ENCODE measurements around the gene EGFR.

Gene EGFR

GRCh38 chr7:55018361-55019190 lies at the start of gene EGFR:
Gene EGFR, plus strand, starts transcription at chr7:55019017. Its CDS starts 261 bp downstream, at chr7:55019278.
- H3K4me3 Mint-ChIP-seq, result no peak within 1 kb of the TSS
- intact Hi-C loops (cut with micrococcal nuclease), result no loop called here

GRCh38 chr7:54969208-54969967 lies 49.4 kb upstream of the EGFR start:
- Mint-ChIP-seq H3K27ac (no peak overlapping the region), H3K36me3 (ENCODE audit: low read depth) (no peaks in the 10 kb centered on the region), H3K9me3 (peaks cover 33% of the 10 kb centered on the region), H3K4me1 (ENCODE audit: low read depth) (no peaks in the 10 kb centered on the region), H3K27me3 (no peaks in the 10 kb centered on the region), H3K4me3 (no peak overlapping the region)
- intact Hi-C loops (cut with micrococcal nuclease), result no loop called here

More at GRCh38 chr7:55018361-55019190, at the start of gene EGFR:
- H3K27me3 Mint-ChIP-seq, result peaks cover 55% of the 10 kb centered on the region
- H3K27ac Mint-ChIP-seq, result no peak within 1 kb of the TSS
- H3K36me3 Mint-ChIP-seq (ENCODE audit: low read depth), result no peaks in the 10 kb centered on the region
- no peaks in the 10 kb centered on the region for H3K9me3 Mint-ChIP-seq
- H3K4me1 Mint-ChIP-seq (ENCODE audit: low read depth), result no peaks in the 10 kb centered on the region

- H3K4me3 Mint-ChIP-seq, result no peak overlapping the region
- H3K9me3 Mint-ChIP-seq, result peaks cover 33% of the 10 kb centered on the region
- H3K27ac Mint-ChIP-seq, result no peak overlapping the region
- no peaks in the 10 kb centered on the region for H3K36me3 Mint-ChIP-seq (ENCODE audit: low read depth)
- H3K27me3 Mint-ChIP-seq, result no peaks in the 10 kb centered on the region
- no peaks in the 10 kb centered on the region for H3K4me1 Mint-ChIP-seq (ENCODE audit: low read depth)
- intact Hi-C loops (cut with micrococcal nuclease), result no loop called here
Measured at GRCh38 chr7:54972733-54973294, 46.0 kb upstream of the EGFR start.

GRCh38 chr7:54978364-54979116 lies 40.3 kb upstream of the EGFR start:
- Mint-ChIP-seq H3K4me1 (ENCODE audit: low read depth) (no peaks in the 10 kb centered on the region), H3K27me3 (no peaks in the 10 kb centered on the region), H3K9me3 (no peaks in the 10 kb centered on the region), H3K36me3 (ENCODE audit: low read depth) (no peaks in the 10 kb centered on the region), H3K4me3 (no peak overlapping the region), H3K27ac (no peak overlapping the region)
- intact Hi-C loops (cut with micrococcal nuclease), result no loop called here

GRCh38 chr7:54980521-54980920 lies 38.3 kb upstream of the EGFR start:
- Mint-ChIP-seq H3K27ac (no peak overlapping the region), H3K27me3 (no peaks in the 10 kb centered on the region), H3K4me3 (no peak overlapping the region), H3K36me3 (ENCODE audit: low read depth) (no peaks in the 10 kb centered on the region), H3K4me1 (ENCODE audit: low read depth) (no peaks in the 10 kb centered on the region), H3K9me3 (peaks cover 8% of the 10 kb centered on the region)
- intact Hi-C loops (cut with micrococcal nuclease), result no loop called here

- no peak overlapping the region for H3K27ac Mint-ChIP-seq
Measured at GRCh38 chr7:54981913-54982312, 36.9 kb upstream of the EGFR start.

GRCh38 chr7:54985426-54986330 lies 33.1 kb upstream of the EGFR start:
- Mint-ChIP-seq H3K4me1 (ENCODE audit: low read depth) (no peaks in the 10 kb centered on the region), H3K27me3 (no peaks in the 10 kb centered on the region), H3K4me3 (no peak overlapping the region), H3K36me3 (ENCODE audit: low read depth) (no peaks in the 10 kb centered on the region), H3K27ac (no peak overlapping the region), H3K9me3 (peaks cover 13% of the 10 kb centered on the region)
- intact Hi-C loops (cut with micrococcal nuclease), result no loop called here

More at GRCh38 chr7:54981913-54982312, 36.9 kb upstream of the EGFR start:
- H3K36me3 Mint-ChIP-seq (ENCODE audit: low read depth), result no peaks in the 10 kb centered on the region
- H3K4me3 Mint-ChIP-seq, result no peak overlapping the region
- intact Hi-C loops (cut with micrococcal nuclease), result no loop called here
- no peaks in the 10 kb centered on the region for H3K27me3 Mint-ChIP-seq
- no peaks in the 10 kb centered on the region for H3K4me1 Mint-ChIP-seq (ENCODE audit: low read depth)
- H3K9me3 Mint-ChIP-seq, result peaks cover 8% of the 10 kb centered on the region

GRCh38 chr7:54986716-54987115 lies 32.1 kb upstream of the EGFR start:
- H3K27me3 Mint-ChIP-seq, result no peaks in the 10 kb centered on the region
- intact Hi-C loops (cut with micrococcal nuclease), result no loop called here

GRCh38 chr7:54987772-54988171 lies 31.0 kb upstream of the EGFR start:
- H3K4me3 Mint-ChIP-seq, result no peak overlapping the region
- no peaks in the 10 kb centered on the region for H3K4me1 Mint-ChIP-seq (ENCODE audit: low read depth)
- no peak overlapping the region for H3K27ac Mint-ChIP-seq
- H3K36me3 Mint-ChIP-seq (ENCODE audit: low read depth), result no peaks in the 10 kb centered on the region
- peaks cover 23% of the 10 kb centered on the region for H3K9me3 Mint-ChIP-seq
- no peaks in the 10 kb centered on the region for H3K27me3 Mint-ChIP-seq
- intact Hi-C loops (cut with micrococcal nuclease), result no loop called here

More at GRCh38 chr7:54986716-54987115, 32.1 kb upstream of the EGFR start:
- peaks cover 23% of the 10 kb centered on the region for H3K9me3 Mint-ChIP-seq
- H3K27ac Mint-ChIP-seq, result no peak overlapping the region
- no peaks in the 10 kb centered on the region for H3K4me1 Mint-ChIP-seq (ENCODE audit: low read depth)
- no peaks in the 10 kb centered on the region for H3K36me3 Mint-ChIP-seq (ENCODE audit: low read depth)
- no peak overlapping the region for H3K4me3 Mint-ChIP-seq

- Mint-ChIP-seq H3K4me3 (no peak overlapping the region), H3K27ac (no peak overlapping the region), H3K4me1 (ENCODE audit: low read depth) (no peaks in the 10 kb centered on the region), H3K36me3 (ENCODE audit: low read depth) (no peaks in the 10 kb centered on the region), H3K9me3 (peaks cover 23% of the 10 kb centered on the region), H3K27me3 (no peaks in the 10 kb centered on the region)
- intact Hi-C loops (cut with micrococcal nuclease), result no loop called here
Measured at GRCh38 chr7:54988516-54988915, 30.3 kb upstream of the EGFR start.

- H3K4me3 Mint-ChIP-seq, result no peak overlapping the region
- H3K27ac Mint-ChIP-seq, result no peak overlapping the region
- no peaks in the 10 kb centered on the region for H3K36me3 Mint-ChIP-seq (ENCODE audit: low read depth)
- peaks cover 22% of the 10 kb centered on the region for H3K9me3 Mint-ChIP-seq
- no peaks in the 10 kb centered on the region for H3K4me1 Mint-ChIP-seq (ENCODE audit: low read depth)
- intact Hi-C loops (cut with micrococcal nuclease), result no loop called here
- no peaks in the 10 kb centered on the region for H3K27me3 Mint-ChIP-seq
Measured at GRCh38 chr7:54989453-54990225, 29.2 kb upstream of the EGFR start.

GRCh38 chr7:54991341-54991740 lies 27.5 kb upstream of the EGFR start:
- Mint-ChIP-seq H3K27me3 (no peaks in the 10 kb centered on the region), H3K27ac (no peak overlapping the region), H3K4me3 (no peak overlapping the region), H3K4me1 (ENCODE audit: low read depth) (no peaks in the 10 kb centered on the region), H3K36me3 (ENCODE audit: low read depth) (no peaks in the 10 kb centered on the region), H3K9me3 (peaks cover 15% of the 10 kb centered on the region)
- intact Hi-C loops (cut with micrococcal nuclease), result no loop called here

All from dendritic cell treated with granulocyte-macrophage colony-stimulating factor and Interleukin-4, amounts not matched to agents 40 ng/mL and 50 ng/mL, for 4 days (primary cell).